Esophagus muscularis mucosa (tissue), 4 donors: ENCODE results near the gene TXLNA.
A peak's percentile ranks its signal among the peaks of the same experiment; 100 is the strongest.

Experiments
- CTCF ChIP-seq, 3 experiments: fragments of 200-600 bp in 2 of 3; fragments of 450-650 bp in 1 of 3; sonication (generic) in 2 of 3; IDR thresholded peaks; one replicate each; pipeline ENCODE4 v1.5.1; 2017 to 2019; ENCODE audit warnings: antibody characterized with exemption in 3 of 3, mild to moderate bottlenecking in 2 of 3, moderate library complexity in 1 of 3
- EP300 ChIP-seq: sonication (generic); formaldehyde crosslinking; IDR thresholded peaks from one replicate; pipeline ENCODE4 v1.6.1; 2017; ENCODE audit warnings: antibody characterized with exemption
- POLR2A ChIP-seq: fragments of 450-650 bp; IDR thresholded peaks from one replicate; pipeline ENCODE4 v1.6.1; 2017; ENCODE audit warnings: antibody characterized with exemption, moderate library complexity, mild to moderate bottlenecking, low read depth
- POLR2AphosphoS5 ChIP-seq, 2 donors: sonication (generic); formaldehyde crosslinking; IDR thresholded peaks; one replicate each; pipeline ENCODE4 v1.6.1; 2017; ENCODE audit warnings: antibody characterized with exemption in 2 of 2

GRCh38 chr1:32240140-32240951 lies 60.9 kb downstream of the TXLNA start:
- TF ChIP-seq POLR2A (peak; percentile 26), CTCF (IDR thresholded peaks at IDR 0.05) (peak; percentile 5 to 43 (median 12)), POLR2AphosphoS5 (IDR thresholded peaks at IDR 0.05) (peak; percentile 64 to 86), EP300 (no peak)
